GM08714 (cell line): Measurements from ENCODE around the gene UGT1A3.
"Not testable (repeated sequence)": the region's sequence is repeated elsewhere in the genome, so short reads cannot be mapped to it uniquely, and the experiment has no call there.

Source experiments
- H3K4me3 ChIP-seq: fragments of 200-500 bp; sonication (Bioruptor generic); 2 replicates; pipeline ENCODE4 v1.5.1; 2014; ENCODE audit warnings: mild to moderate bottlenecking, low read length, inconsistent platforms
- ZNF274 ChIP-seq: IDR thresholded peaks from 2 replicates; pipeline ENCODE4 v1.6.1; 2012; ENCODE audit warnings: mild to moderate bottlenecking, low read depth, low read length

UGT1A3 gene

DNA sequence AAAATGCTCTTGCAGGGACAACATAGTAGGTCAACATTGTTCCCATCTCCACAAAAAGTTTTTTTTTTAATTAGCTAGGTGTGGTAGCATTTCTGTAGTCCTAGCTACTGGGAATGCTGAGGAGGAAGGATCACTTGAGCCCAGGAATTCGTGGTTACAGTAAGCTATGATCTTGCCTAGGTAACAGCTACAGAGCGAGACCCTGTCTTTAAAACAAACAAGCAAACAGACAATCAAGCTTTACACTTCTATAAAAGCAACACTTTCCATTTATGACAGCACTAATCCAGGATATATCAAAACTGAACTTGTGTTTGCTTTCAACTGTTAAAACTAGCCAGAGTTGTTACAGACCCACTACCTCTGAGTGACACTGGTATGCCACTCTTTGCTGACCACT, 12.0 kb downstream of the UGT1A3 start:
- H3K4me3 ChIP-seq = no peak overlapping the region
- TF ChIP-seq ZNF274 = no peak

DNA sequence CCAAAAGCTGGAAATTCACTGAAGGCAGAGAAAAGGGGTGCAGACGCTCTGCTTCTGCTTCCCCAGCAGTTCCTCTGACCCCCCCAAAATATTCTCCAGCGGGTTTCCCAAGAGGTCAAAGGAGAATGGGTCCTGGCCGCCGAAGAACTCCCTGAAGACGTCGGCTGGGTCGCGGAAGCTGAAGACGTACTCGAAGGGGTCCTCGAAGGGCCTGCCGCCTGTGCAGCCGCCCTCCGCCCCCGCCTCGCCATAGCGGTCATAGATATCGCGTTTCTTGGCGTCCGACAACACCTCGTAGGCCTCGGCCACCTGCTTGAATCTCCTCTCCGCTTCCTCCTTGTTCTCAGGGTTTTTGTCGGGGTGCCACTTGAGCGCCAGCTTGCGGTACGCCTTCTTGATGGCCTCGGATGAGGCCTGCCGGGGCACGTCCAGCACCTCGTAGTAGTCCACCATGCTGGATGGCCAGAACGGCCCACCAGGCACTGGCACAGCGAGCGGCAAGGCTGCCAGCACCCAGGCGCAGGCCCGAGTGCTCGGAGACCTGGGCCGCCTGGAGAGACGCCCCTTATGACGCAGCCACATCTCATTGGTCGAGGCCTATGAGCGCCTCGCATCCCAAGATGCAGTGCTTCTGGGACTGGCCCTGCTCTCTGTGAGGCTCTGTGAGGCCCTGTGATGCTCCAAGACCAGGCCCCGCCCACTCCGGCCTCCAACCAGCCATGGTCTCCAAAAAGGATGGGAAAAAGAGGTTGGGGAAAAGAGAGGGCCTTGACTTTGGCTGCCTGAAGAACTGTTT, 14.8 kb downstream of the UGT1A3 start:
- H3K4me3 ChIP-seq = no peak overlapping the region
- no peak for TF ChIP-seq ZNF274

DNA sequence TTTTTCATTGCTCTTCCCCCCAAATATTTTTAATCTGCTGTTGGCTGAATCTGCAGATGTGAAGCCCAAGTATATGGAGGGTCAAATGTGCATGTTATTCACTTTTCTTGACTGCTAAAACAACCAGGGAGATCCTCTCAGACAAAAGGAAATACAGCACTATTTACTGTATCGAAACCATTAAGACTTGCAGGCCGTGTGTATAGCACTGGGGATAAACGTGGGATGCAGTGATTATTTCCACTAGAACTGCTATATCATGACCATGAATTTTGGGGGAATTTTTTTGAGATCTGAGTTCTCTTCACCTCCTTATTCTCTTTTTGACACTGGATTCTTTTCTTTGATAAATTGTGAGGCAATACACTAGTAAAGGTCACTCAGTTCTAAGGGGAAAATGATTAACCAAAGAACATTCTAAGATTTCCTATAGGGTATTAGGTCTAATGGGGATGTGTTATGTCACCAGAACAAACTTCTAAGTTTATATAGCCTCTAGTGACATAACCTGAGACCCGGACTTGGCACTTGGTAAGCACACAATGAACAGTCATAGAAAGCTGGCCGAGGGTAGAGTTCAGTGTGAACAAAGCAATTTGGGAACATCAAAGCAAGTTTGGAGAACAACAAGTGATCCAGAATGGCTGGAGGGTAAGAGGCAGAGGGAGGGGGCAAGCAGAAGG, 16.4 kb downstream of the UGT1A3 start:
- no peak for TF ChIP-seq ZNF274
- H3K4me3 ChIP-seq = no peak overlapping the region

DNA sequence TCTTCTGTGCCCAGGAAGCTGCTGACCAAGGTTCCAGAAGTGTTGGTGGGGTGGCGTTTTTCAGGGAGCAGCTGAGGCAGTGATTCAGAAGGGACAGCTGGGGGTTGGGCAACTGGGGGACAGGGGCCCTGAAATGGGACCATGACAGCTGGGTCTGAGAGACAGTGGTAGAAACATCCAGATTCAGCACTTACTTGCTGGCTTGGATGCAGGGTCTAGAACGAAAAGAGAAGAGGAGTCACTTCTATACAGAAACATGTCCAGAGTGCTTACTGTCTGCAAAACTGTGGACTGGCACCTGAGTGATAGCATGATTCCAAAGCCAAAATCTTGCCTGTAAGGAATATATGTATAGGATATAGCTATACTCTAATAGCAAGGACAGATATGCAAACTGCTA, 17.0 kb downstream of the UGT1A3 start:
- not testable (repeated sequence) for H3K4me3 ChIP-seq

GRCh38 chr2:233746475-233747282, 17.8 kb downstream of the UGT1A3 start:
- no peak for TF ChIP-seq ZNF274
- H3K4me3 ChIP-seq = no peak overlapping the region

DNA sequence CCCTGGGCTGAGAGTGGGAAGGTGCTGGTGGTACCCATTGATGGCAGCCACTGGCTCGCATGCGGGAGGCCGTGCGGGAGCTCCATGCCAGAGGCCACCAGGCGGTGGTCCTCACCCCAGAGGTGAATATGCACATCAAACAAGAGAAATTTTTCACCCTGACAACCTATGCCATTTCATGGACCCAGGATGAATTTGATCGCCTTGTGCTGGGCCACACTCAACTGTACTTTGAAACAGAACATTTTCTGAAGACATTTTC, 18.4 kb downstream of the UGT1A3 start:
- no peak for TF ChIP-seq ZNF274
- no peak overlapping the region for H3K4me3 ChIP-seq

DNA sequence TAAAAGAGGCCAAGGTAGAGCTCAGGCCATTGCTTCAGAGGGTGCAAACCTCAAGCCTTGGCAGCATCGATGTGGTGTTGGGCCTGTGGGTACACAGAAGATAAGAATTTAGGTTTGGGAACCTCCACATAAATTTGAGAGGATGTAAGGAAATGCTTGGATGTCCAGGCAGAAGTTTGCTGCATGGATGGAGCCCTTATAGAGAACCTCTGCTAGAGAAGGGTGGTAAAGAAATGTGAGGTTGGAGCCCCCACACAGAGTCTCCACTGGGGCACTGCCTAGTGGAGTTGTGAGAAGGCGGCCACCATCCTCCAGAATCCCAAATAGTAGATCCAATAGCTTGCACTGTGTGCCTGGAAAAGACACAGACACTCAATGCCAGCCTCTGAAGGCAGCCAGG, 21.8 kb downstream of the UGT1A3 start:
- not testable (repeated sequence) for H3K4me3 ChIP-seq

GRCh38 chr2:233751212-233752009, 22.6 kb downstream of the UGT1A3 start:
- H3K4me3 ChIP-seq = not testable (repeated sequence)

GRCh38 chr2:233754872-233755611, 26.2 kb downstream of the UGT1A3 start:
- no peak overlapping the region for H3K4me3 ChIP-seq
- TF ChIP-seq ZNF274 = no peak

DNA sequence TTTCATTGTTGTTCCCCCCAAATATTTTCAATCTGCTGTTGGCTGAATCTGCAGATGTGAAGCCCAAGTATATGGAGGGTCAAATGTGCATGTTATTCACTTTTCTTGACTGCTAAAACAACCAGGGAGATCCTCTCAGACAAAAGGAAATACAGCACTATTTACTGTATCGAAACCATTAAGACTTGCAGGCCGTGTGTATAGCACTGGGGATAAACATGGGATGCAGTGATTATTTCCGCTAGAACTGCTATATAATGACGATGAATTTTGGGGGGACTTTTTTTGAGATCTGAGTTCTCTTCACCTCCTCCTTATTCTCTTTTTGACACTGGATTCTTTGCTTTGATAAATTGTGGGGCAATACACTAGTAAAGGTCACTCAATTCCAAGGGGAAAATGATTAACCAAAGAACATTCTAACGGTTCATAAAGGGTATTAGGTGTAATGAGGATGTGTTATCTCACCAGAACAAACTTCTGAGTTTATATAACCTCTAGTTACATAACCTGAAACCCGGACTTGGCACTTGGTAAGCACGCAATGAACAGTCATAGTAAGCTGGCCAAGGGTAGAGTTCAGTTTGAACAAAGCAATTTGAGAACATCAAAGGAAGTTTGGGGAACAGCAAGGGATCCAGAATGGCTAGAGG, 27.7 kb downstream of the UGT1A3 start:
- no peak for TF ChIP-seq ZNF274
- H3K4me3 ChIP-seq = no peak overlapping the region

DNA sequence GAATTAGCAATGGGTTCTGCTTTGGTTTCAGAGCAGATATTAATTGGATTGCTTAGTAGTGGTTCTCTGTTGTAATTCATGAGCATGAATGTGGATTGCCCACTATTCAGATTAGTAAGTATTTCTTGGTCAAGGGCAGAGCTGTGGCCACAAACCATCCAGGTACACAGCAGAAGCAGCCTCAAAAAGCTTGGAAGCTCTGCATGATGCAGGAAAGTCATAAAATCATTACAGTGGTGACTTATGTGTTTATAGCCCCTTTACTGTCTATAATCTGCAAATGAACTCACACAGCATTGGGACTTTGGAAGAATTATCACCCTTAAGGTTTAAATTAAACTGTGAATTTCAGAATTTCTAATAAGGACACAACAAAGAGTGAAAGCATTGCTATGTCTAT, 29.3 kb downstream of the UGT1A3 start:
- no peak overlapping the region for H3K4me3 ChIP-seq
- no peak for TF ChIP-seq ZNF274

- TF ChIP-seq ZNF274 = no peak
- no peak overlapping the region for H3K4me3 ChIP-seq
Observed at GRCh38 chr2:233758849-233759248, 30.0 kb downstream of the UGT1A3 start.

DNA sequence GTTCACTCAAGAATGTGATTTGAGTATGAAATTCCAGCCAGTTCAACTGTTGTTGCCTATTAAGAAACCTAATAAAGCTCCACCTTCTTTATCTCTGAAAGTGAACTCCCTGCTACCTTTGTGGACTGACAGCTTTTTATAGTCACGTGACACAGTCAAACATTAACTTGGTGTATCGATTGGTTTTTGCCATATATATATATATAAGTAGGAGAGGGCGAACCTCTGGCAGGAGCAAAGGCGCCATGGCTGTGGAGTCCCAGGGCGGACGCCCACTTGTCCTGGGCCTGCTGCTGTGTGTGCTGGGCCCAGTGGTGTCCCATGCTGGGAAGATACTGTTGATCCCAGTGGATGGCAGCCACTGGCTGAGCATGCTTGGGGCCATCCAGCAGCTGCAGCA, 31.2 kb downstream of the UGT1A3 start, which contains the start of gene UGT1A1:
TSS of gene UGT1A1 (plus strand) at position 228 of the 400 bp plus-strand sequence. CDS start at position 246, 18 bp downstream.
- H3K4me3 ChIP-seq = no peak within 1 kb of the TSS
- TF ChIP-seq ZNF274 = no peak
